GM20000 (cell line): ENCODE measurements around the gene FGD2.

Experiments used
- DNase-seq: peaks from one replicate; pipeline ENCODE4 v3.0.0; 2012; ENCODE audit warnings: low spot score
- CTCF ChIP-seq: IDR thresholded peaks from 2 replicates; pipeline ENCODE4 v1.5.1; 2012; ENCODE audit warnings: mild to moderate bottlenecking, control low read depth; ENCODE audit errors: extremely low read depth, missing control alignments

The FGD2 gene

GRCh38 chr6:36973647-36974046, 31.8 kb upstream of the FGD2 start:
- TF ChIP-seq CTCF = no peak
- no peak for DNase-seq

GRCh38 chr6:36975231-36976006, 30.0 kb upstream of the FGD2 start:
- TF ChIP-seq CTCF = no peak
- no peak for DNase-seq

- no peak for TF ChIP-seq CTCF
- no peak for DNase-seq
Observed at GRCh38 chr6:36976007-36976264, 29.5 kb upstream of the FGD2 start.

- no peak for DNase-seq
- no peak for TF ChIP-seq CTCF
Observed at GRCh38 chr6:36976509-36976908, 28.9 kb upstream of the FGD2 start.

GRCh38 chr6:36976931-36977330, 28.5 kb upstream of the FGD2 start:
- no peak for DNase-seq
- TF ChIP-seq CTCF = peak; percentile 3

GRCh38 chr6:36977470-36977941, 27.9 kb upstream of the FGD2 start:
- peak; percentile 69 for DNase-seq

More at GRCh38 chr6:36977470-36977941, 27.9 kb upstream of the FGD2 start:
- TF ChIP-seq CTCF = peak; percentile 43
